Measurements from ENCODE around the gene PHIP.

Gene PHIP

DNA sequence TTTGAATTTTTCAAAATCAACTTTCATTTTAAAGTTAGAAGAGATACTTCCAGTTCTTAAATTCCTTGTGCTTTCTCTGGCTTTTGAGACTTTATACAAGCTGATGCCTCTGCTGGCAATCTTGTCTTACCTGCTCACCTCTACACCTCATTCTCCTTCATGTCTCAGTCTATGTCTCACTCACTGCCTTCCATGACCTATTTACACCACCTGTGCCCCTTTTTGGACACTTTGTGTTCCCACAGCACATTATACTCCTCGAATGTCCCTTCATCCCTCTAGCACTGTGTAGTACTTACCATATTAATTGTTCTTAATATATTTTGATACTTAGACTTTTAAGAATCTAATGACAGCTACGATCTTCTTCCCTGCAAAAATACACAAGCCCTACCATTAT, 15.3 kb downstream of the PHIP start:
- Histone ChIP-seq H3K27me3 (no peaks in the 10 kb centered on the region), H3K4me3 (no peak overlapping the region), H3K36me3 (peaks cover 17 to 23% (median 18%) of the 10 kb centered on the region in 3 donors), H3K4me1 (peaks cover 0 to 31% (median 5%) of the 10 kb centered on the region in 4 donors), H3K9me3 (no peaks in the 10 kb centered on the region), H3K27ac (no peak overlapping the region)
- TF ChIP-seq CTCF (IDR thresholded peaks at IDR 0.05), result no peak
- DNase-seq, result no peak
- intact Hi-C loops (cut with DNase I; ENCODE audit: low total_unique reads), result no loop called here

DNA sequence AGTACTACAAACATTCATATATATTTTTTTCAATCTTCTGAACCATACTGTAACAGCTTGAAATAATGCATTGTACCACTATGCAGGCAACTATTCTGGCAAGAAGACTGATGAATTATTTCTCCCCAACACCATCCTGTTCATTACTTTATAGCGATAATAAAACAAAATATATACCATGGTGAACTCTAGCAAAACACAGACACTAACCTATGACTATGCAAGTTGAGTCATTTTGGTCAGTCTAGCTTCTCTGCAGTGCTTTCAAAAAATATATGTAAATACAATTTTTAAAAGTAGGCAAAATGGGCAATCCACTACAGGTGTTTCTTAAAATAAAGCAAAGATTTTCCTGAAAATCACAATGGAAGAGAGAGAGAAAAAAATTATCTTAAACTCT, 20.3 kb downstream of the PHIP start:
- Histone ChIP-seq H3K36me3 (peaks cover 38 to 45% (median 45%) of the 10 kb centered on the region in 3 donors), H3K4me1 (peaks cover 0 to 5% (median 0%) of the 10 kb centered on the region in 4 donors), H3K4me3 (no peak overlapping the region), H3K27ac (no peak overlapping the region), H3K27me3 (no peaks in the 10 kb centered on the region), H3K9me3 (no peaks in the 10 kb centered on the region)
- no peak for DNase-seq
- intact Hi-C loops (cut with DNase I; ENCODE audit: low total_unique reads), result no loop called here
- TF ChIP-seq CTCF (IDR thresholded peaks at IDR 0.05), result no peak

DNA sequence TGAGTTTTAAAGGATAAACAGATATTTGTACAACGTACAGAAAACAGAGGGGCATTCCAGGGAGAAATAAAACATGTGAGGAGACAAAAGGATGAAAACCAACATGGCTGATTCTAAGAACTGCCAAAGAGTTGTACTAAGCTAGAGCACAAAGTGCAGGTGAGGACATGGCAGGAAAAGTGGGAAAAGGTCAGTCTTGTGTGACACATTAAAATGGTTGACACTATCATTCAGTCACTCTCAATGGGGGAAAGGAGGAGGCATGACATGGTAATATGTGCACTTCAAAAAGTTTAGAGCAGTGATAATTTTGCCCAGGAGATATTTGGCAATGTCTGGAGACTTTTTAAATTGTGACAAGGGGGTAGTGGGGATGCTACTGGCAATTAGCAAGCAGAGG, 21.8 kb downstream of the PHIP start:
- H3K27ac ChIP-seq, result no peak overlapping the region
- H3K4me1 ChIP-seq, result no peaks in the 10 kb centered on the region
- H3K36me3 ChIP-seq, result peaks cover 47 to 55% (median 54%) of the 10 kb centered on the region in 3 donors
- H3K9me3 ChIP-seq, result no peaks in the 10 kb centered on the region
- intact Hi-C loops (cut with DNase I; ENCODE audit: low total_unique reads), result no loop called here
- H3K27me3 ChIP-seq, result no peaks in the 10 kb centered on the region
- TF ChIP-seq CTCF (IDR thresholded peaks at IDR 0.05), result no peak
- no peak overlapping the region for H3K4me3 ChIP-seq
- DNase-seq, result no peak

DNA sequence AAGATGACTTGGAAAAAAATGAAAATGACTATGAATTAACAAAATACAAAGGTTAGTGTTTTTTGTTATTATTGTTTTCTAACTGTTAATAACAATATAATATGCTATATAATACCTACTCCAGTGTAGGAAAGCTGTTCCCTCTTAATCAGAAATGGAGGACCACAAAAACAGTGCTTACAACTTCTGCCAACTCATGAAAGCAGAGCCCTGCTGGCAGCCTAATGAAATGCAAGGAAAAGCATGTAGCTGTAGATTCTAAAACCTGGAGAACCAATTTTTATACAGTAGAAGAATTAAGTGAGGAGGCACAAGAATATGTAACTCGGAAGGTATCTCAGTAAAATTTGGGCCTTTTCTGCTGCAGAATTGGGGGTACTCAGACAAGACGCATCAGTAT, 29.4 kb downstream of the PHIP start:
- H3K27me3 ChIP-seq, result no peaks in the 10 kb centered on the region
- H3K27ac ChIP-seq, result no peak overlapping the region
- H3K36me3 ChIP-seq, result peaks cover 17 to 25% (median 18%) of the 10 kb centered on the region in 3 donors
- H3K4me3 ChIP-seq, result no peak overlapping the region
- DNase-seq, result no peak
- H3K4me1 ChIP-seq, result peaks cover 0 to 9% (median 0%) of the 10 kb centered on the region in 4 donors
- intact Hi-C loops (cut with DNase I; ENCODE audit: low total_unique reads), result no loop called here
- TF ChIP-seq CTCF (IDR thresholded peaks at IDR 0.05), result peak; percentile 1 to 20
- no peaks in the 10 kb centered on the region for H3K9me3 ChIP-seq

GRCh38 chr6:79047072-79047471, 31.0 kb downstream of the PHIP start:
- Histone ChIP-seq H3K9me3 (no peaks in the 10 kb centered on the region), H3K27me3 (no peaks in the 10 kb centered on the region), H3K4me3 (no peak overlapping the region), H3K4me1 (peaks cover 0 to 9% (median 0%) of the 10 kb centered on the region in 4 donors), H3K36me3 (peaks cover 10 to 16% (median 13%) of the 10 kb centered on the region in 3 donors), H3K27ac (no peak overlapping the region)
- TF ChIP-seq CTCF (IDR thresholded peaks at IDR 0.05), result no peak
- no peak for DNase-seq
- intact Hi-C loops (cut with DNase I; ENCODE audit: low total_unique reads), result no loop called here

GRCh38 chr6:79045966-79046365, 32.1 kb downstream of the PHIP start:
- intact Hi-C loops (cut with DNase I; ENCODE audit: low total_unique reads), result no loop called here
- peaks cover 5 to 21% (median 15%) of the 10 kb centered on the region in 3 donors for H3K36me3 ChIP-seq
- TF ChIP-seq CTCF (IDR thresholded peaks at IDR 0.05), result no peak

More at GRCh38 chr6:79045966-79046365, 32.1 kb downstream of the PHIP start:
- no peak for DNase-seq
- Histone ChIP-seq H3K9me3 (no peaks in the 10 kb centered on the region), H3K27ac (no peak overlapping the region), H3K4me1 (peaks cover 0 to 9% (median 0%) of the 10 kb centered on the region in 4 donors), H3K27me3 (no peaks in the 10 kb centered on the region), H3K4me3 (no peak overlapping the region)
